ENCODE measurements around the gene HOXC13.

HOXC13 gene

DNA sequence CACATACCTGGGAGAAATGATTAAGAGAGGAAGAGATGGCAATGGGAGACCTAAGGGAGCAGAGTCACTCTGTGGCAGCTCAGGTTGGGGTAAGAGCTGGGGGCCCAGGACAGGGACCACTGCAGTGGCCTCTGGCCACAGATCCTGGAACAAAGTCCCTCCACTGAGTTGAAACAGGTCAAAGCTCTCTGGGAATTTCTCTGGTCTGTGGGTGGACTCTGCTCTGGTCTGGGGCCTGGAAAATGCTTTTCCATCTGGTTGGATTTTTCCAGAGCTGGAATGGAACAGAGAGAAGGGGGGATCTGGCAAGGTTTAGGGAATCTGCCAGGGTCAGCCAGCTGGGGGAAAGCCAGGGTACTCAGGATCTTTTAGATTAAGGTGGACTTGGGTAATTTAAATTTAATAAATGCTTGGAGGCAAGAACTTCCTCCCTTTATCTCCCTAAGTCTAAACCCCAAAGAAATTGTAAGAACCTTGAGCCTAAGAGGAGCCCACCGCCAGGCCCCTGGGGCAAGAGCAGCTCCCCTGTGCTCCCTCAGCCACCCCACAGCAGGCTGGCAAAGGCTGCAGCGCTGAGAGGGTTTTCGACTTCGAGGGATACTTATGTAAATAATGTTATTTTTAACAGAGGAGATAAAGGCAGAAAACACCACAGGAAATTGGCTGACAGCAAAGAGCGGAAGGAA, 50.1 kb downstream of the HOXC13 start:
- Histone ChIP-seq H3K27ac (ENCODE audit: low read length) (no peak overlapping the region), H3K27me3 (ENCODE audit: insufficient read depth, low read length, poor library complexity) (peaks cover 79% of the 10 kb centered on the region), H3K4me2 (ENCODE audit: insufficient read depth, low read length) (peak overlapping the region; percentile 46), H4K20me1 (ENCODE audit: insufficient read depth, low read length) (no peaks in the 10 kb centered on the region), H3K36me3 (ENCODE audit: insufficient read depth, low read length) (no peaks in the 10 kb centered on the region), H3K79me2 (ENCODE audit: insufficient read depth, low read length) (no peaks in the 10 kb centered on the region), H3K4me1 (ENCODE audit: insufficient read depth, low read length) (peaks cover 13% of the 10 kb centered on the region), H3K9me3 (ENCODE audit: insufficient read depth, low read length, severe bottlenecking) (no peaks in the 10 kb centered on the region), H3K4me3 (ENCODE audit: low read depth in 1 of 2, low read length in 2 of 2) (peak overlapping the region in 1 of 2 experiments; percentile 31; a peak in 2 of 4 replicates), H3K9ac (ENCODE audit: low read depth, low read length) (peak overlapping the region; percentile 7), H2AFZ (ENCODE audit: low read depth, low read length) (no peak overlapping the region; the same call in 1 of the 2 replicates)
- no peak for TF ChIP-seq EZH2 (IDR thresholded peaks at IDR 0.05; ENCODE audit: borderline replicate concordance, low read depth, low read length, severe bottlenecking)
- TF ChIP-seq CTCF (IDR thresholded peaks at IDR 0.05; ENCODE audit: borderline replicate concordance, extremely low read depth, low read length, poor library complexity, severe bottlenecking), result no peak
- DNase-seq (no peak), ATAC-seq (ENCODE audit: insufficient read depth, low read depth) (peak; percentile 44; the same call in 2 of the 3 replicates)

- no peak overlapping the region for H3K27ac ChIP-seq (ENCODE audit: low read length)
- peak; percentile 61 for DNase-seq
Measured at GRCh38 chr12:53989227-53990113, 50.8 kb downstream of the HOXC13 start.

DNA sequence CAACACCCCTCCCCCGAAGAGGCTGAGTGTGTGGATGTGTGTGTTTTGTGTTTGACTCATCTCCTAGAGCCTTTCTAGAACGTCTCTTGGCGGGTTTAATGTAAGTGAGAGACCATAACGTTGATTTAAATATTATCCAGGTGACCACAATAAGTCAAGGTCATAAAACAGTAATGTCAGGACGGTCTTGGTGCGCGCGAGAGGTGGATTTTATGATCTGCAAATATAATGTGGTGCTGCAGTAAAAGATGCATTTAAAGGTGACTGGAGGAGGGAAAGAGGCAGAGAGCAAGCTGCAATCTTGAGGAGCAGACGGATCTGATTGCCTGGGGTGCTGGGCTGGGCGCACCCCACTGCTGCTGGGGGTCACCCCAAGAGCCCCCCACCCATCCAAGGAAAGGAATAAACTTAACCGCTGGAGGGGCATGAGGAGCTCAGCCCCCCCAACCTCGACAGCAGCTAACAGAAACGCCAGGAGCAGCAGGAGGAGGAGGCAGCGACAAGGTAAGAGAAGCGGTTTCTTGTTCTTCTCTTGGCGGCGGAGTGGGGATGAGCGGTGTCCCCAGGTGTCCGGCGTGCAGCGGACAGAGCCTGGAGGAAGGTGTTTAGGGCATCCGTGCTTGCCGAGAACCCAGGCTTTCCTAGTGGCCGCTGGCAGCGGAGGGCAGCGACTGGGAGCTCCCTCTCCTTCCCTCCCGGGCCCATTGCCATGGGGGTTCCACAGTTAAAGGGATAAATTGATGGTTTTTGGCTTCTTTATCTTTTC, 51.9 kb downstream of the HOXC13 start:
- DNase-seq (no peak), ATAC-seq (ENCODE audit: insufficient read depth, low read depth) (no peak)
- Histone ChIP-seq H2AFZ (ENCODE audit: low read depth, low read length) (no peak overlapping the region), H3K4me3 (ENCODE audit: low read depth in 1 of 2, low read length in 2 of 2) (no peak overlapping the region), H3K4me2 (ENCODE audit: insufficient read depth, low read length) (no peak overlapping the region), H3K4me1 (ENCODE audit: insufficient read depth, low read length) (peaks cover 20% of the 10 kb centered on the region), H3K9me3 (ENCODE audit: insufficient read depth, low read length, severe bottlenecking) (no peaks in the 10 kb centered on the region), H3K27me3 (ENCODE audit: insufficient read depth, low read length, poor library complexity) (peaks cover 83% of the 10 kb centered on the region), H3K79me2 (ENCODE audit: insufficient read depth, low read length) (no peaks in the 10 kb centered on the region), H3K9ac (ENCODE audit: low read depth, low read length) (no peak overlapping the region), H3K27ac (ENCODE audit: low read length) (no peak overlapping the region), H4K20me1 (ENCODE audit: insufficient read depth, low read length) (no peaks in the 10 kb centered on the region), H3K36me3 (ENCODE audit: insufficient read depth, low read length) (no peaks in the 10 kb centered on the region)
- TF ChIP-seq EZH2 (IDR thresholded peaks at IDR 0.05; ENCODE audit: borderline replicate concordance, low read depth, low read length, severe bottlenecking) (peak; percentile 28), CTCF (IDR thresholded peaks at IDR 0.05; ENCODE audit: borderline replicate concordance, extremely low read depth, low read length, poor library complexity, severe bottlenecking) (no peak)

More at GRCh38 chr12:53989227-53990113, 50.8 kb downstream of the HOXC13 start:
- peak; percentile 79 for ATAC-seq (ENCODE audit: insufficient read depth, low read depth)
- H3K4me3 ChIP-seq (ENCODE audit: low read depth in 1 of 2, low read length in 2 of 2), result peak overlapping the region in 1 of 2 experiments; percentile 31; a peak in 2 of 4 replicates
- no peaks in the 10 kb centered on the region for H3K79me2 ChIP-seq (ENCODE audit: insufficient read depth, low read length)
- no peak overlapping the region for H3K9ac ChIP-seq (ENCODE audit: low read depth, low read length)
- H3K4me2 ChIP-seq (ENCODE audit: insufficient read depth, low read length), result peak overlapping the region; percentile 46
- H3K27me3 ChIP-seq (ENCODE audit: insufficient read depth, low read length, poor library complexity), result peaks cover 75% of the 10 kb centered on the region
- no peaks in the 10 kb centered on the region for H3K9me3 ChIP-seq (ENCODE audit: insufficient read depth, low read length, severe bottlenecking)
- no peak overlapping the region for H2AFZ ChIP-seq (ENCODE audit: low read depth, low read length)
- no peaks in the 10 kb centered on the region for H4K20me1 ChIP-seq (ENCODE audit: insufficient read depth, low read length)
- no peaks in the 10 kb centered on the region for H3K36me3 ChIP-seq (ENCODE audit: insufficient read depth, low read length)
- H3K4me1 ChIP-seq (ENCODE audit: insufficient read depth, low read length), result peaks cover 13% of the 10 kb centered on the region
- peak; percentile 55 for TF ChIP-seq EZH2 (IDR thresholded peaks at IDR 0.05; ENCODE audit: borderline replicate concordance, low read depth, low read length, severe bottlenecking)
- peak; percentile 73 for TF ChIP-seq CTCF (IDR thresholded peaks at IDR 0.05; ENCODE audit: borderline replicate concordance, extremely low read depth, low read length, poor library complexity, severe bottlenecking)
